Neural progenitor cell (in vitro differentiated cells): ENCODE measurements around the gene IGLON5. TPM values are rescaled to one million over a fixed set of nuclear protein-coding genes. Genes with fewer than 3 reads are reported as not detected.

ENCODE experiments used
- DNase-seq: peaks from one replicate; pipeline ENCODE4 v3.0.0-alpha.2; 2016; ENCODE audit warnings: low spot score
- H2AFZ ChIP-seq: fragments of 200-600 bp; sonication (generic); replicated peaks from 2 replicates; pipeline ENCODE4 v1.6.1; 2016; ENCODE audit warnings: antibody characterized with exemption
- H3F3A ChIP-seq: fragments of 200-600 bp; sonication (generic); 2 replicates; pipeline ENCODE4 v1.6.1; 2016; ENCODE audit warnings: antibody characterized with exemption, low read depth
- H3K27ac ChIP-seq: fragments of 200-600 bp; sonication (generic); 2 replicates; pipeline ENCODE4 v1.5.1; 2016; ENCODE audit warnings: mild to moderate bottlenecking
- H3K27me3 ChIP-seq: fragments of 200-600 bp; sonication (generic); 2 replicates; pipeline ENCODE4 v1.6.1; 2016; ENCODE audit warnings: mild to moderate bottlenecking, moderate library complexity
- H3K36me3 ChIP-seq: fragments of 200-600 bp; sonication (generic); 2 replicates; pipeline ENCODE4 v1.5.1; 2016
- H3K4me1 ChIP-seq: fragments of 200-600 bp; sonication (generic); 2 replicates; pipeline ENCODE4 v1.6.1; 2016; ENCODE audit warnings: mixed run types
- H3K4me2 ChIP-seq: fragments of 200-600 bp; sonication (generic); 2 replicates; pipeline ENCODE4 v1.6.1; 2016
- H3K4me3 ChIP-seq: fragments of 200-600 bp; sonication (generic); 2 replicates; pipeline ENCODE4 v1.5.1; 2016
- H3K79me2 ChIP-seq: fragments of 200-600 bp; sonication (generic); 2 replicates; pipeline ENCODE4 v1.6.1; 2016; ENCODE audit warnings: low read depth
- H3K9ac ChIP-seq: fragments of 200-600 bp; sonication (generic); 2 replicates; pipeline ENCODE4 v1.6.1; 2016
- H3K9me3 ChIP-seq: fragments of 200-600 bp; sonication (generic); 2 replicates; pipeline ENCODE4 v1.5.1; 2016; ENCODE audit warnings: low read depth
- H4K20me1 ChIP-seq: fragments of 200-600 bp; sonication (generic); 2 replicates; pipeline ENCODE4 v1.6.1; 2016; ENCODE audit warnings: low read depth
- H3K27ac Mint-ChIP-seq: 3 replicates; pipeline ENCODE4 v1.8.0; 2021; ENCODE audit warnings: mixed read lengths
- H3K27me3 Mint-ChIP-seq: 2 replicates; pipeline ENCODE4 v1.8.0; 2022; ENCODE audit warnings: low read depth, mild to moderate bottlenecking, inconsistent platforms, moderate library complexity, mixed read lengths; ENCODE audit not compliant: insufficient read depth
- H3K36me3 Mint-ChIP-seq: 3 replicates; pipeline ENCODE4 v1.8.0; 2021; ENCODE audit warnings: mixed read lengths
- H3K4me1 Mint-ChIP-seq: 3 replicates; pipeline ENCODE4 v1.8.0; 2021; ENCODE audit warnings: mixed read lengths
- H3K4me3 Mint-ChIP-seq: 3 replicates; pipeline ENCODE4 v1.8.0; 2021; ENCODE audit warnings: mild to moderate bottlenecking, moderate library complexity, mixed read lengths
- H3K9me3 Mint-ChIP-seq: 3 replicates; pipeline ENCODE4 v1.8.0; 2020; ENCODE audit warnings: mixed read lengths
- EZH2 ChIP-seq: fragments of 200-600 bp; sonication (generic); IDR thresholded peaks from 2 replicates; pipeline ENCODE4 v1.6.1; 2017; ENCODE audit warnings: antibody characterized with exemption, mild to moderate bottlenecking, moderate library complexity
- EZH2phosphoT487 ChIP-seq: fragments of 200-600 bp; sonication (generic); IDR thresholded peaks from 2 replicates; pipeline ENCODE4 v1.6.1; 2017; ENCODE audit warnings: antibody characterized with exemption
- total RNA-seq: library from RNA; depleted of rRNA; stranded (reverse); fragments of >200 nt; gene quantifications from 2 replicates; pipeline ENCODE4 v1.2.3, GENCODE V29; 2015; ENCODE audit warnings: low replicate concordance
- TF ChIP-seq, protein P1 (sequence below): fragments of 200-600 bp; sonication (generic); IDR thresholded peaks from 2 replicates; pipeline ENCODE4 v1.5.1; 2017; ENCODE audit warnings: antibody characterized with exemption, mild to moderate bottlenecking

The IGLON5 gene
- total RNA-seq, 1 donor from 2014 or later, result 5.4 TPM

DNA sequence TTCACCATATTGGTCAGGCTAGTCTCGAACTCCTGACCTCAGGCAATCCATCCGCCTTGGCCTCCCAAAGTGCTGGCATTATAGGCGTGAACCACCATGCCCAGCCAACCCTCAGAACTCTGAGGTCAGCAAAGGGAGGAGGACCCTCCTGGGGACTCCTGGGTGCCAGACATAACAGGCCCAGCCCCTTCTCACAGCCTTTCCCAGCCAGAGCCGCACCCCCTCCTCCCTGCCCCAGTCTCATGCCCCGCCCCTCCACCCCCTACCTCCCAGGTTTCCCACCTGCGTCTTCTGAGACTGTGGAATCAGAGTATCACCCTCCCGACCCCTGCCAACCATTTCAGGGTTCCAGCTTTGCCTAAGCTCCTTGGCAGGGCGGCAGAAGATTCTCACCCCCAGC lies 5.2 kb downstream of the IGLON5 start:
- Histone ChIP-seq H3K27me3 (peaks cover 4% of the 10 kb centered on the region), H3K4me1 (peaks cover 7% of the 10 kb centered on the region), H2AFZ (no peak overlapping the region), H3K27ac (no peak overlapping the region), H3F3A (peaks cover 3% of the 10 kb centered on the region), H3K9me3 (no peaks in the 10 kb centered on the region), H3K4me2 (no peak overlapping the region), H3K9ac (no peak overlapping the region), H3K36me3 (no peaks in the 10 kb centered on the region), H3K79me2 (no peaks in the 10 kb centered on the region), H3K4me3 (no peak overlapping the region), H4K20me1 (peaks cover 15% of the 10 kb centered on the region)
- Mint-ChIP-seq H3K9me3 (peaks cover 6% of the 10 kb centered on the region), H3K4me3 (no peak overlapping the region), H3K27me3 (peaks cover 9% of the 10 kb centered on the region), H3K27ac (no peak overlapping the region), H3K4me1 (peaks cover 29% of the 10 kb centered on the region), H3K36me3 (peaks cover 4% of the 10 kb centered on the region)
- no peak for TF ChIP-seq EZH2
- TF ChIP-seq EZH2phosphoT487, result no peak
- TF ChIP-seq, protein P1, sequence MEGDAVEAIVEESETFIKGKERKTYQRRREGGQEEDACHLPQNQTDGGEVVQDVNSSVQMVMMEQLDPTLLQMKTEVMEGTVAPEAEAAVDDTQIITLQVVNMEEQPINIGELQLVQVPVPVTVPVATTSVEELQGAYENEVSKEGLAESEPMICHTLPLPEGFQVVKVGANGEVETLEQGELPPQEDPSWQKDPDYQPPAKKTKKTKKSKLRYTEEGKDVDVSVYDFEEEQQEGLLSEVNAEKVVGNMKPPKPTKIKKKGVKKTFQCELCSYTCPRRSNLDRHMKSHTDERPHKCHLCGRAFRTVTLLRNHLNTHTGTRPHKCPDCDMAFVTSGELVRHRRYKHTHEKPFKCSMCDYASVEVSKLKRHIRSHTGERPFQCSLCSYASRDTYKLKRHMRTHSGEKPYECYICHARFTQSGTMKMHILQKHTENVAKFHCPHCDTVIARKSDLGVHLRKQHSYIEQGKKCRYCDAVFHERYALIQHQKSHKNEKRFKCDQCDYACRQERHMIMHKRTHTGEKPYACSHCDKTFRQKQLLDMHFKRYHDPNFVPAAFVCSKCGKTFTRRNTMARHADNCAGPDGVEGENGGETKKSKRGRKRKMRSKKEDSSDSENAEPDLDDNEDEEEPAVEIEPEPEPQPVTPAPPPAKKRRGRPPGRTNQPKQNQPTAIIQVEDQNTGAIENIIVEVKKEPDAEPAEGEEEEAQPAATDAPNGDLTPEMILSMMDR, result no peak
- no peak for DNase-seq

DNA sequence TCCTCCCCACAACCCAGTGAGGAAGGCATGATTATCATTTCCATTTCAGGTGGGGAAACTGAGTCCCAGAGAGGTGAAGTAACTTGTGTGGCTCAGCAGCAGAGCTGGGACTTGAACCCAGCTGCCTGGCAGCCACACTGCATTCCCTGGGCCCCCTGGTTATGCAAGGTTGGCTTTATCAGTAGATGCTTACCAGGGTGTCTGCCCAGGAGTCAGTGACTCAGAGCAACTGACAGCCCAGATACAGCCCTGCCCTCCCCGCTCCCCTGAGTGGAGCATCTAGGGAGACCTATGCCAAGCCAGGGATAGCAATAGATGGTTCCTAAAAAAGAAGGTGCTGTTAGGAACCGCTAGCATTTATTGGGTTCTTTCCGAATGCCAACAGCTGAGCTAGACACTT lies 5.9 kb downstream of the IGLON5 start:
- no peak overlapping the region for H3K4me3 ChIP-seq
- H3K36me3 Mint-ChIP-seq, result peaks cover 4% of the 10 kb centered on the region
- no peaks in the 10 kb centered on the region for H3K79me2 ChIP-seq
- H3K4me2 ChIP-seq, result no peak overlapping the region
- no peaks in the 10 kb centered on the region for H3K9me3 ChIP-seq
- H2AFZ ChIP-seq, result no peak overlapping the region
- peaks cover 4% of the 10 kb centered on the region for H3K4me1 ChIP-seq
- peaks cover 7% of the 10 kb centered on the region for H3K27me3 Mint-ChIP-seq
- no peak overlapping the region for H3K27ac Mint-ChIP-seq
- H3K27me3 ChIP-seq, result peaks cover under 1% of the 10 kb centered on the region
- peaks cover 6% of the 10 kb centered on the region for H3K9me3 Mint-ChIP-seq
- TF ChIP-seq EZH2phosphoT487, result no peak
- TF ChIP-seq, protein P1, result no peak
- no peak for TF ChIP-seq EZH2
- no peak overlapping the region for H3K9ac ChIP-seq
- no peak for DNase-seq
- peaks cover 3% of the 10 kb centered on the region for H3F3A ChIP-seq
- no peak overlapping the region for H3K4me3 Mint-ChIP-seq
- no peaks in the 10 kb centered on the region for H3K36me3 ChIP-seq
- peaks cover 27% of the 10 kb centered on the region for H3K4me1 Mint-ChIP-seq
- H4K20me1 ChIP-seq, result peaks cover 15% of the 10 kb centered on the region
- no peak overlapping the region for H3K27ac ChIP-seq

DNA sequence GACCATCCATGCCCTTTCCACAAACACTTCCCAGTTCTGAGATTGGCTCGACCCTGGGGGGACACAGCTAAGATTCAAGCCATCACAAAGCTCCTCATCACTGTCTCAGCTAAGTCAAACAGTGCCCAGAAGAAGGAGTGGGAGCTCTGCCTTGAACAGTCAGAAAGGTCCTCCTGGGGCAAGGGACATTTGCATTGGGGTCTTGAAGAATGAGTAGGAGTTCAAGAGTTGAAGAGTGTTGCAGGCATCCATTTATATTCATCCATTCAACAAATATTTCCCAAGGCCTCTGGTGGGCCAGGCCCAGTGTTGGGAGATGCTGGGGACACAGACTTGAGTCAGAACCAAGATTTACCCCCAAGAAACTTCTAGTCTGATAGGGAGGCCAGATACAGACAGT lies 6.5 kb downstream of the IGLON5 start:
- peaks cover 6% of the 10 kb centered on the region for H3K9me3 Mint-ChIP-seq
- no peak overlapping the region for H3K4me3 Mint-ChIP-seq
- no peak overlapping the region for H3K27ac Mint-ChIP-seq

More for the DNA sequence above, 6.5 kb downstream of the IGLON5 start:
- Histone ChIP-seq H3K9me3 (no peaks in the 10 kb centered on the region), H3K9ac (no peak overlapping the region), H2AFZ (no peak overlapping the region), H3K79me2 (no peaks in the 10 kb centered on the region), H3K4me3 (no peak overlapping the region), H3F3A (no peaks in the 10 kb centered on the region), H3K36me3 (no peaks in the 10 kb centered on the region), H3K4me1 (no peaks in the 10 kb centered on the region), H3K27me3 (no peaks in the 10 kb centered on the region), H3K27ac (no peak overlapping the region), H4K20me1 (peaks cover 15% of the 10 kb centered on the region), H3K4me2 (no peak overlapping the region)
- H3K27me3 Mint-ChIP-seq, result peaks cover 6% of the 10 kb centered on the region
- no peak for DNase-seq
- TF ChIP-seq EZH2 (no peak), EZH2phosphoT487 (no peak)
- TF ChIP-seq, protein P1, result no peak
- peaks cover 4% of the 10 kb centered on the region for H3K36me3 Mint-ChIP-seq
- peaks cover 25% of the 10 kb centered on the region for H3K4me1 Mint-ChIP-seq
